Naive thymus-derived CD8-positive, alpha-beta T cell (primary cell): ENCODE measurements around the gene CD248. TPM values are rescaled to one million over a fixed set of nuclear protein-coding genes. Genes with fewer than 3 reads are reported as not detected.
"Not testable (repeated sequence)": the region's sequence is repeated elsewhere in the genome, so short reads cannot be mapped to it uniquely, and the experiment has no call there.

ENCODE experiments used
- ATAC-seq, 2 donors: fragments of 150-1000 bp; cut with Tn5 transposase in 1 of 2; sonication (Bioruptor Pico), chemical (Tn5 transposase) in 1 of 2; 1 replicate in 1 of 2; 2 replicates in 1 of 2; pipeline ENCODE4 v1.10.0; 2021; ENCODE audit warnings: mild to moderate bottlenecking in 2 of 2, moderate library complexity in 2 of 2
- POLR2A ChIA-PET: fragments of 350-600 bp; sonication (Branson Sonifier 250); formaldehyde crosslinking; loops from one replicate; lab custom pipeline; 2021; ENCODE audit warnings: antibody characterized with exemption; lab: Charles Lee
- DNase-seq, 10 donors: peaks; one replicate each; pipeline versions ENCODE4 v3.0.0 to v3.0.0-alpha.2; 2020 to 2022
- H3K27ac Mint-ChIP-seq, 10 donors: one replicate each; pipeline ENCODE4 v1.8.0; 2020 to 2022; ENCODE audit warnings: mild to moderate bottlenecking in 10 of 10, mixed read lengths in 10 of 10, moderate library complexity in 4 of 10, inconsistent platforms in 1 of 10
- H3K27me3 Mint-ChIP-seq, 5 donors: one replicate each; pipeline ENCODE4 v1.8.0; 2021 to 2022; ENCODE audit warnings: mixed read lengths in 5 of 5
- H3K36me3 Mint-ChIP-seq, 3 donors: one replicate each; pipeline ENCODE4 v1.8.0; 2020 to 2022; ENCODE audit warnings: mixed read lengths in 3 of 3, mild to moderate bottlenecking in 2 of 3, inconsistent platforms in 1 of 3
- H3K4me1 Mint-ChIP-seq, 4 donors: one replicate each; pipeline ENCODE4 v1.8.0; 2021 to 2022; ENCODE audit warnings: mixed read lengths in 4 of 4
- H3K4me3 Mint-ChIP-seq, 10 donors: one replicate each; pipeline ENCODE4 v1.8.0; 2020 to 2022; ENCODE audit warnings: mild to moderate bottlenecking in 10 of 10, mixed read lengths in 10 of 10, moderate library complexity in 6 of 10, inconsistent platforms in 1 of 10
- H3K9me3 Mint-ChIP-seq, 9 donors: one replicate each; pipeline ENCODE4 v1.8.0; 2020 to 2022; ENCODE audit warnings: mixed read lengths in 9 of 9, mild to moderate bottlenecking in 3 of 9, inconsistent platforms in 1 of 9, moderate library complexity in 1 of 9
- polyA plus RNA-seq, 3 donors: library from polyadenylated mRNA; unstranded; fragments of 300-500 nt; fragmentation: Illumina TruSeq; gene quantifications; one replicate each; pipeline ENCODE4 v1.2.3, GENCODE V29; 2021
- total RNA-seq, 8 experiments: library from RNA in 2 of 8; stranded (reverse) in 2 of 8; gene quantifications; one replicate each; pipeline ENCODE4 v1.2.3 and lab custom pipeline; 2021 to 2026

Gene CD248
- total and polyA plus RNA-seq, 5 experiments from 2014 or later = 37.0 to 128 (median 43.8) TPM

- POLR2A ChIA-PET = interaction anchor here (0.7 to 7.7 kb wide), 12 partner anchors 10 to 1182 kb away, joined by 3 to 126 read pairs (median 9); partner anchors contain the start of genes B4GAT1, BRMS1, MALAT1 and RAB1B
- Mint-ChIP-seq H3K36me3 (peaks cover 0 to 4% (median 4%) of the 10 kb centered on the region in 3 donors), H3K27ac (peak overlapping the region; percentile 92 to 100 (median 99)), H3K9me3 (peaks cover 0 to 6% (median 0%) of the 10 kb centered on the region in 9 donors), H3K27me3 (no peaks in the 10 kb centered on the region), H3K4me3 (peak overlapping the region; percentile 73 to 99 (median 96)), H3K4me1 (peaks cover 31 to 60% (median 50%) of the 10 kb centered on the region in 4 donors)
- DNase-seq (peak in 2 of 10 donors; percentile 20 to 58), ATAC-seq (no peak)
Observed at GRCh38 chr11:66315498-66315885, 1.4 kb downstream of the CD248 start.

- no peak for ATAC-seq
- peak overlapping the region; percentile 73 to 99 (median 96) for H3K4me3 Mint-ChIP-seq
- no peaks in the 10 kb centered on the region for H3K27me3 Mint-ChIP-seq
- POLR2A ChIA-PET = interaction anchor here (0.9 to 7.7 kb wide), 9 partner anchors 7 to 990 kb away, joined by 3 to 126 read pairs (median 16); partner anchors contain the start of genes B4GAT1, BRMS1, RIN1 and YIF1A
- peaks cover 0 to 4% (median 4%) of the 10 kb centered on the region in 3 donors for H3K36me3 Mint-ChIP-seq
- peaks cover 31 to 55% (median 44%) of the 10 kb centered on the region in 4 donors for H3K4me1 Mint-ChIP-seq
- peak overlapping the region; percentile 92 to 100 (median 99) for H3K27ac Mint-ChIP-seq
- peaks cover 0 to 6% (median 0%) of the 10 kb centered on the region in 9 donors for H3K9me3 Mint-ChIP-seq
- DNase-seq = peak in 1 of 10 donors; percentile 60
Observed at GRCh38 chr11:66314561-66315497, 2.0 kb downstream of the CD248 start.

GRCh38 chr11:66314186-66314501 lies 2.7 kb downstream of the CD248 start:
- H3K27me3 Mint-ChIP-seq = no peaks in the 10 kb centered on the region
- peak overlapping the region; percentile 73 to 99 (median 96) for H3K4me3 Mint-ChIP-seq
- H3K9me3 Mint-ChIP-seq = peaks cover 0 to 6% (median 0%) of the 10 kb centered on the region in 9 donors
- POLR2A ChIA-PET = interaction anchor here (2.7 to 7.7 kb wide), 7 partner anchors 8 to 57 kb away, joined by 8 to 126 read pairs (median 45); partner anchors contain the start of genes B4GAT1, BRMS1, RIN1 and SLC29A2
- peaks cover 29 to 48% (median 38%) of the 10 kb centered on the region in 4 donors for H3K4me1 Mint-ChIP-seq
- peaks cover 0 to 4% (median 4%) of the 10 kb centered on the region in 3 donors for H3K36me3 Mint-ChIP-seq
- peak overlapping the region; percentile 92 to 100 (median 99) for H3K27ac Mint-ChIP-seq
- ATAC-seq (no peak), DNase-seq (no peak)

- H3K27ac Mint-ChIP-seq = peak overlapping the region; percentile 92 to 100 (median 99)
- H3K4me1 Mint-ChIP-seq = peaks cover 23 to 42% (median 32%) of the 10 kb centered on the region in 4 donors
- POLR2A ChIA-PET = interaction anchor here (0.8 to 7.7 kb wide), 30 partner anchors 9 to 1535 kb away, joined by 3 to 126 read pairs (median 5); partner anchors contain the start of genes B4GAT1, BRMS1, CCDC85B and KAT5
- H3K27me3 Mint-ChIP-seq = no peaks in the 10 kb centered on the region
- peaks cover 0 to 4% (median 4%) of the 10 kb centered on the region in 3 donors for H3K36me3 Mint-ChIP-seq
- peaks cover 0 to 3% (median 0%) of the 10 kb centered on the region in 9 donors for H3K9me3 Mint-ChIP-seq
- ATAC-seq (no peak), DNase-seq (peak in 3 of 10 donors; percentile 17 to 64 (median 34))
- H3K4me3 Mint-ChIP-seq = peak overlapping the region; percentile 73 to 99 (median 96)
Observed at GRCh38 chr11:66313321-66314185, 3.3 kb downstream of the CD248 start.

- Mint-ChIP-seq H3K9me3 (no peaks in the 10 kb centered on the region), H3K4me1 (peaks cover 17 to 34% (median 25%) of the 10 kb centered on the region in 4 donors), H3K27me3 (no peaks in the 10 kb centered on the region), H3K27ac (peak overlapping the region; percentile 92 to 100 (median 99)), H3K36me3 (peaks cover 0 to 4% (median 4%) of the 10 kb centered on the region in 3 donors), H3K4me3 (peak overlapping the region; percentile 73 to 99 (median 96))
- ATAC-seq = peak; percentile 59 to 60
- POLR2A ChIA-PET = interaction anchor here (0.6 to 7.7 kb wide), 37 partner anchors 8 to 1534 kb away, joined by 3 to 126 read pairs (median 5); partner anchors contain the start of genes B4GAT1, BRMS1, CCDC85B and KAT5
- peak; percentile 97 to 100 (median 99) for DNase-seq
Observed at GRCh38 chr11:66312549-66313320, 4.1 kb downstream of the CD248 start.

GRCh38 chr11:66311965-66312548 lies 4.8 kb downstream of the CD248 start:
- Mint-ChIP-seq H3K4me1 (peaks cover 16 to 28% (median 20%) of the 10 kb centered on the region in 4 donors), H3K36me3 (peaks cover 0 to 4% (median 4%) of the 10 kb centered on the region in 3 donors), H3K4me3 (peak overlapping the region; percentile 73 to 99 (median 96)), H3K27ac (peak overlapping the region; percentile 92 to 100 (median 99)), H3K27me3 (no peaks in the 10 kb centered on the region), H3K9me3 (no peaks in the 10 kb centered on the region)
- ATAC-seq (peak; percentile 70 to 76), DNase-seq (peak; percentile 95 to 100 (median 100))
- POLR2A ChIA-PET = interaction anchor here (0.6 to 7.7 kb wide), 36 partner anchors 8 to 1533 kb away, joined by 3 to 126 read pairs (median 5); partner anchors contain the start of genes B4GAT1, BRMS1, CCDC85B and KAT5

- H3K4me3 Mint-ChIP-seq = peak overlapping the region; percentile 73 to 99 (median 96)
- peaks cover 0 to 4% (median 4%) of the 10 kb centered on the region in 3 donors for H3K36me3 Mint-ChIP-seq
- DNase-seq (no peak), ATAC-seq (peak in 1 of 2 donors; percentile 29)
- peak overlapping the region; percentile 92 to 100 (median 99) for H3K27ac Mint-ChIP-seq
- no peaks in the 10 kb centered on the region for H3K27me3 Mint-ChIP-seq
- H3K4me1 Mint-ChIP-seq = peaks cover 16 to 28% (median 20%) of the 10 kb centered on the region in 4 donors
- H3K9me3 Mint-ChIP-seq = no peaks in the 10 kb centered on the region
- POLR2A ChIA-PET = interaction anchor here (0.7 to 7.7 kb wide), 15 partner anchors 11 to 1033 kb away, joined by 3 to 126 read pairs (median 8); partner anchors contain the start of genes BRMS1, RAB1B, RIN1 and SLC29A2
Observed at GRCh38 chr11:66311470-66311964, 5.3 kb downstream of the CD248 start.

GRCh38 chr11:66310803-66311440 lies 5.9 kb downstream of the CD248 start:
- Mint-ChIP-seq H3K4me3 (peak overlapping the region in 2 of 10 donors; percentile 8 to 73), H3K27ac (peak overlapping the region in 2 of 10 donors; percentile 47 to 100), H3K4me1 (peaks cover 13 to 24% (median 17%) of the 10 kb centered on the region in 4 donors)
- DNase-seq, H3K9me3 Mint-ChIP-seq, H3K36me3 Mint-ChIP-seq, H3K27me3 Mint-ChIP-seq, ATAC-seq: not testable (repeated sequence)
- POLR2A ChIA-PET = interaction anchor here (0.7 to 7.7 kb wide), 14 partner anchors 11 to 1034 kb away, joined by 3 to 126 read pairs (median 9); partner anchors contain the start of genes BRMS1, RAB1B, RIN1 and SLC29A2

GRCh38 chr11:66310324-66310723 lies 6.5 kb downstream of the CD248 start:
- no peaks in the 10 kb centered on the region for H3K27me3 Mint-ChIP-seq
- peaks cover 0 to 2% (median 0%) of the 10 kb centered on the region in 3 donors for H3K36me3 Mint-ChIP-seq
- DNase-seq (no peak), ATAC-seq (no peak)
- POLR2A ChIA-PET = interaction anchor here (0.7 to 4.8 kb wide), 3 partner anchors 20 to 954 kb away, joined by 3 to 45 read pairs (median 12); no protein-coding TSS in a partner anchor
- H3K4me3 Mint-ChIP-seq = no peak overlapping the region
- H3K4me1 Mint-ChIP-seq = peaks cover 7 to 18% (median 12%) of the 10 kb centered on the region in 4 donors
- H3K9me3 Mint-ChIP-seq = no peaks in the 10 kb centered on the region
- peak overlapping the region in 1 of 10 donors; percentile 47 for H3K27ac Mint-ChIP-seq

- DNase-seq = no peak
- POLR2A ChIA-PET = interaction anchor here (4.8 kb wide), 1 partner anchor 21 kb away, joined by 45 read pairs; no protein-coding TSS in a partner anchor
- Mint-ChIP-seq H3K9me3 (no peaks in the 10 kb centered on the region), H3K36me3 (no peaks in the 10 kb centered on the region), H3K27ac (peak overlapping the region in 2 of 10 donors; percentile 13 to 51), H3K4me3 (peak overlapping the region in 1 of 10 donors; percentile 14), H3K4me1 (peaks cover 3 to 12% (median 7%) of the 10 kb centered on the region in 4 donors), H3K27me3 (no peaks in the 10 kb centered on the region)
- no peak for ATAC-seq
Observed at GRCh38 chr11:66309475-66309874, 7.4 kb downstream of the CD248 start.
